ENCODE data around the gene TEP1.

GRCh38 chr14:20327005-20327869 lies 86.1 kb downstream of the TEP1 start:
- TF ChIP-seq SP1 (IDR thresholded peaks at IDR 0.05) (no peak), SP1 (CRISPR knock-in tag; IDR thresholded peaks at IDR 0.05) (no peak), ZBTB43 (CRISPR knock-in tag; conservative IDR thresholded peaks at IDR 0.05) (no peak), EP300 (IDR thresholded peaks at IDR 0.05; ENCODE audit: low read depth in 2 of 2, low read length in 2 of 2) (no peak), EP300 (CRISPR knock-in tag; IDR thresholded peaks at IDR 0.05; ENCODE audit: borderline replicate concordance) (no peak)
